K562 (cell line): ENCODE results near the gene CPSF4L. TPM values are rescaled to one million over a fixed set of nuclear protein-coding genes. Genes with fewer than 3 reads are reported as not detected.
A peak's percentile ranks its signal among the peaks of the same experiment; 100 is the strongest.

Experiments
- ATAC-seq: fragments of 200-7000 bp; cut with Tn5 transposase; 3 replicates; pipeline ENCODE4 v1.9.1; 2020; ENCODE audit warnings: moderate library complexity
- BruUV-seq: library from RNA; stranded (reverse); fragments of 400-500 nt; replicated peaks from 2 replicates; lab custom pipeline; 2021; lab: Mats Ljungman, UMichigan
- CTCF ChIA-PET: fragments of 300-600 bp; formaldehyde crosslinking; extraction: SDS; loops from one replicate; lab custom pipeline; 2021; ENCODE audit warnings: low intra/inter-chr PET ratio; lab: Yijun Ruan, JAX
- POLR2A ChIA-PET: fragments of 300-600, 350-650 bp; sonication (Branson Sonifier 250); formaldehyde crosslinking; extraction: SDS; loops from one replicate; lab custom pipeline; 2021; ENCODE audit warnings: antibody characterized with exemption, inconsistent platforms; lab: Yijun Ruan, JAX
- DNase-seq, 4 experiments: peaks; one replicate each; pipeline versions ENCODE4 v3.0.0 to v3.0.0-alpha.2; 2011 to 2018; ENCODE audit warnings: low spot score in 3 of 4, mixed read lengths in 3 of 4; ENCODE audit errors: extremely low read depth in 1 of 4
- FAIRE-seq: peaks from 2 replicates; lab custom pipeline; 2011; peaks lifted over from hg19 to GRCh38; lab: Jason Lieb, UNC
- H2AFZ ChIP-seq: 2 replicates; pipeline ENCODE4 v1.6.0; 2011; ENCODE audit warnings: low read depth, low read length, control low read depth, inconsistent platforms
- H3K27ac ChIP-seq: fragments of 200-600 bp; 3 replicates; pipeline ENCODE4 v1.8.0; 2011; ENCODE audit warnings: low read depth, mild to moderate bottlenecking, control low read depth, inconsistent platforms, low read length, moderate library complexity, mixed read lengths; ENCODE audit errors: extremely low read depth
- H3K27me3 ChIP-seq, 2 experiments: fragments of 300-600 bp in 1 of 2; 2 replicates in 1 of 2; 3 replicates in 1 of 2; pipeline versions ENCODE4 v1.6.0 to v1.8.0; 2011; ENCODE audit warnings: inconsistent platforms in 2 of 2, low read length in 2 of 2, mild to moderate bottlenecking in 1 of 2, mixed read lengths in 1 of 2, moderate library complexity in 1 of 2; ENCODE audit not compliant: control insufficient read depth in 2 of 2, insufficient read depth in 2 of 2
- H3K36me3 ChIP-seq: fragments of 300-600 bp; 3 replicates; pipeline ENCODE4 v1.8.0; 2011; ENCODE audit warnings: mild to moderate bottlenecking, low read length, inconsistent platforms; ENCODE audit not compliant: control insufficient read depth, insufficient read depth
- H3K4me1 ChIP-seq, 2 experiments: fragments of 200-600 bp in 1 of 2; replicated peaks in 1 of 2; 2 replicates in 1 of 2; 3 replicates in 1 of 2; pipeline versions ENCODE4 v1.5.1 to v1.8.0; 2011; ENCODE audit warnings: inconsistent platforms in 2 of 2, low read length in 2 of 2, mild to moderate bottlenecking in 1 of 2, mixed read lengths in 1 of 2, moderate library complexity in 1 of 2; ENCODE audit not compliant: control insufficient read depth in 2 of 2, insufficient read depth in 2 of 2
- H3K4me2 ChIP-seq: 2 replicates; pipeline ENCODE4 v1.6.1; 2011; ENCODE audit warnings: low read length, control low read depth, inconsistent platforms, mixed read lengths; ENCODE audit not compliant: insufficient read depth
- H3K4me3 ChIP-seq: fragments of 200-600 bp; sonication (generic), shearing (Covaris generic); 2 replicates; pipeline ENCODE4 v1.5.1; 2016; ENCODE audit warnings: control low read depth, inconsistent platforms
- H3K79me2 ChIP-seq: fragments of 200-600 bp; 3 replicates; pipeline ENCODE4 v1.8.0; 2011; ENCODE audit warnings: low read length, inconsistent platforms; ENCODE audit not compliant: control insufficient read depth, insufficient read depth
- H3K9ac ChIP-seq, 2 experiments: 2 replicates each; pipeline versions ENCODE4 v1.6.0 to v1.6.1; 2011; ENCODE audit warnings: low read depth in 2 of 2, low read length in 2 of 2, control low read depth in 1 of 2, inconsistent platforms in 1 of 2, mild to moderate bottlenecking in 1 of 2, mixed read lengths in 1 of 2; ENCODE audit not compliant: insufficient read depth in 1 of 2
- H3K9me1 ChIP-seq: one replicate; pipeline ENCODE4 v1.6.0; 2011; ENCODE audit warnings: inconsistent platforms, mild to moderate bottlenecking, low read length, moderate library complexity; ENCODE audit not compliant: control insufficient read depth, insufficient read depth
- H3K9me3 ChIP-seq: replicated peaks from 2 replicates; pipeline ENCODE4 v1.5.1; 2011; ENCODE audit warnings: low read depth, low read length, inconsistent platforms; ENCODE audit not compliant: control insufficient read depth, insufficient read depth
- H4K20me1 ChIP-seq: replicated peaks from 2 replicates; pipeline ENCODE4 v1.6.1; 2011; ENCODE audit warnings: low read length, inconsistent platforms, mixed read lengths; ENCODE audit not compliant: control insufficient read depth, insufficient read depth
- CBFA2T2 ChIP-seq: fragments of 450-650 bp; conservative IDR thresholded peaks from 2 replicates; pipeline ENCODE4 v1.6.1; 2017; ENCODE audit warnings: mild to moderate bottlenecking
- CBFA2T3 ChIP-seq: fragments of 450-650 bp; IDR thresholded peaks from 2 replicates; pipeline ENCODE4 v1.6.1; 2017
- FOXP1 ChIP-seq: sonication (generic); formaldehyde crosslinking; IDR thresholded peaks from 2 replicates; pipeline ENCODE4 v1.8.0; 2022; ENCODE audit warnings: mild to moderate bottlenecking, missing genetic modification reagents
- HEY1 ChIP-seq: fragments of 250-450 bp; sonication (Bioruptor Pico); IDR thresholded peaks from 2 replicates; pipeline ENCODE4 v1.5.0; 2020; ENCODE audit warnings: mild to moderate bottlenecking, moderate library complexity, borderline replicate concordance
- ILF3 ChIP-seq: fragments of 450-650 bp; IDR thresholded peaks from 2 replicates; pipeline ENCODE4 v1.6.1; 2018; ENCODE audit warnings: antibody characterized with exemption, mild to moderate bottlenecking, moderate library complexity, borderline replicate concordance
- KLF16 ChIP-seq: IDR thresholded peaks from 2 replicates; pipeline ENCODE4 v1.6.1; 2016; ENCODE audit warnings: antibody characterized with exemption
- MIER1 ChIP-seq: fragments of 450-650 bp; IDR thresholded peaks from 2 replicates; pipeline ENCODE4 v1.6.1; 2016; ENCODE audit warnings: antibody characterized with exemption, mild to moderate bottlenecking, low read depth
- NONO ChIP-seq, 2 experiments: fragments of 200-400 bp in 1 of 2; fragments of 450-650 bp in 1 of 2; formaldehyde crosslinking in 1 of 2; IDR thresholded peaks; 2 replicates each; pipeline ENCODE4 v1.6.1; 2017; ENCODE audit warnings: low read depth in 2 of 2, mild to moderate bottlenecking in 2 of 2, moderate library complexity in 2 of 2, low read length in 1 of 2
- PCBP2 ChIP-seq: fragments of 200-400 bp; formaldehyde crosslinking; IDR thresholded peaks from 2 replicates; pipeline ENCODE4 v1.6.1; 2018; ENCODE audit warnings: low read length, low read depth, mild to moderate bottlenecking, moderate library complexity; ENCODE audit not compliant: poor library complexity, severe bottlenecking
- PURB ChIP-seq: sonication (generic); formaldehyde crosslinking; IDR thresholded peaks from 2 replicates; pipeline ENCODE4 v1.9.0; 2021; ENCODE audit warnings: low read depth, mild to moderate bottlenecking, missing genetic modification reagents
- SIN3B ChIP-seq: fragments of 450-650 bp; IDR thresholded peaks from 2 replicates; pipeline ENCODE4 v1.6.1; 2017; ENCODE audit warnings: low read depth, mild to moderate bottlenecking, moderate library complexity
- SIX5 ChIP-seq, 2 experiments: IDR thresholded peaks; 2 replicates each; pipeline ENCODE4 v1.6.1; 2011; ENCODE audit warnings: low read length in 2 of 2, borderline replicate concordance in 1 of 2, low read depth in 1 of 2, mild to moderate bottlenecking in 1 of 2, moderate library complexity in 1 of 2; ENCODE audit not compliant: insufficient read depth in 1 of 2
- SMARCA5 ChIP-seq: fragments of 450-650 bp; IDR thresholded peaks from 2 replicates; pipeline ENCODE4 v1.6.1; 2016
- SRSF9 ChIP-seq: fragments of 200-400 bp; formaldehyde crosslinking; IDR thresholded peaks from 2 replicates; pipeline ENCODE4 v1.6.1; 2017; ENCODE audit warnings: low read depth, low read length, borderline replicate concordance
- TARDBP ChIP-seq: fragments of 450-650 bp; IDR thresholded peaks from 2 replicates; pipeline ENCODE4 v1.6.1; 2016
- XRCC4 ChIP-seq: IDR thresholded peaks from one replicate; pipeline ENCODE4 v1.6.1; 2011; ENCODE audit not compliant: insufficient read depth, insufficient read length; ENCODE audit errors: extremely low read depth
- ZFX ChIP-seq: sonication (generic); formaldehyde crosslinking; IDR thresholded peaks from 2 replicates; pipeline ENCODE4 v1.8.0; 2022; ENCODE audit warnings: mild to moderate bottlenecking, missing genetic modification reagents, moderate library complexity
- WGBS: fragments of 100-300 bp; shearing (Covaris generic); methylation state at CpG from one replicate; pipeline ENCODE4 v1.1.6; 2016; ENCODE audit warnings: low coverage, mixed read lengths; ENCODE audit not compliant: insufficient coverage; ENCODE audit errors: missing lambda C conversion rate; 5-methylcytosine and 5-hydroxymethylcytosine counted together
- in situ Hi-C: fragments of 300-500 bp; cut with MboI; formaldehyde crosslinking; loops from 4 replicates; pipeline ENCODE4 v1.15.0; 2018; ENCODE audit warnings: inconsistent platforms, mixed read lengths
- intact Hi-C: fragments of 100-400 bp; cut with micrococcal nuclease; formaldehyde crosslinking; loops from 2 replicates; pipeline ENCODE4 v1.14.2; 2022
- polyA plus RNA-seq, 8 experiments: library from polyadenylated mRNA; depleted of rRNA in 4 of 8; stranded (reverse) in 5 of 8; unstranded in 3 of 8; fragments of >200 nt; fragmentation: Nextera tagmentation in 2 of 8; fragmentation: Illumina TruSeq in 1 of 8; extraction: Ambion mirVana in 2 of 8; extraction: Trizol in 1 of 8; gene quantifications; 2 replicates each; pipeline versions ENCODE4 v1.2.1 to v1.2.3, GENCODE V29; 2011 to 2014; ENCODE audit warnings: inconsistent platforms in 1 of 8, missing spikeins in 1 of 8
- total RNA-seq, 7 experiments: library from RNA; depleted of rRNA in 6 of 7; stranded (reverse); fragments of >200 nt in 6 of 7; fragmentation: Illumina TruSeq in 2 of 7; extraction: Trizol in 2 of 7; gene quantifications; 2 replicates each; pipeline versions ENCODE4 v1.2.1 to v1.2.3, GENCODE V29; 2011 to 2021; ENCODE audit warnings: low replicate concordance in 1 of 7
- TF ChIP-seq, protein P1 (sequence below): fragments of 450-650 bp; IDR thresholded peaks from 2 replicates; pipeline ENCODE4 v1.6.1; 2016; ENCODE audit warnings: mild to moderate bottlenecking
- TF ChIP-seq, protein P2 (sequence below): sonication (generic); IDR thresholded peaks from 2 replicates; pipeline ENCODE4 v1.6.1; 2016

Gene CPSF4L
- total and polyA plus RNA-seq, 9 of the 15 experiments (the other 6 are each of a cell fraction or from before 2014, with no cell fraction given) = not detected

DNA sequence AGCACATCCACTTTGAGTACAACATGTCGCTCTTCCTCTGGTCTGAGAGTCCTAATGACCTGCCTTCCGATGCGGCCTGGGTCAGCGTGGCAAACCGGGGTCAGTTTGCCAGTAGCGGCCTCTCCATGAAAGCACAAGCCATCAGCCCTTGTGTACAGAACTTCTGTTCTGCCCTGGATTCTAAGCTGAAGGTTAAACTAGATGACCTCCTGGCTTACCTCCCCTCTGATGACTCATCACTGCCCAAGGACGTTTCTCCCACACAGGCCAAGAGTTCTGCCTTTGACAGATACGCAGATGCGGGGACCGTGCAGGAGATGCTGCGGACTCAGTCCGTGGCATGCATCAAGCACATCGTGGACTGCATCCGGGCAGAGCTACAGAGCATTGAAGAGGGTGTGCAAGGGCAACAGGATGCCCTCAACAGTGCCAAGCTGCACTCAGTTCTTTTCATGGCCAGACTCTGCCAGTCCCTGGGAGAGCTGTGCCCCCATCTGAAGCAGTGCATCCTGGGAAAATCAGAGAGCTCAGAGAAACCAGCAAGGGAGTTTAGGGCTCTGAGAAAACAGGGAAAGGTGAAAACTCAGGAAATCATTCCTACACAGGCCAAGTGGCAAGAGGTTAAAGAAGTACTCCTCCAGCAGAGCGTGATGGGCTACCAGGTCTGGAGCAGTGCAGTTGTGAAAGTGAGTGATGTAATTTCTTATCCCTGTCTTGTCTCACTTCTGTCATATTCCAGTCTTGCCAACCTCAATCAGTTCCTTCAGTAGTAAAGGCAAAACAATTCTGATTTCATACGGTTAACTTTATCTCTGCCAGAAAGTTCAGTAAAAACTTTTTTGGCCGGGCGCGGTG lies 60.2 kb downstream of the CPSF4L start (continued):
- TF ChIP-seq CBFA2T3 = peak; percentile 73

DNA sequence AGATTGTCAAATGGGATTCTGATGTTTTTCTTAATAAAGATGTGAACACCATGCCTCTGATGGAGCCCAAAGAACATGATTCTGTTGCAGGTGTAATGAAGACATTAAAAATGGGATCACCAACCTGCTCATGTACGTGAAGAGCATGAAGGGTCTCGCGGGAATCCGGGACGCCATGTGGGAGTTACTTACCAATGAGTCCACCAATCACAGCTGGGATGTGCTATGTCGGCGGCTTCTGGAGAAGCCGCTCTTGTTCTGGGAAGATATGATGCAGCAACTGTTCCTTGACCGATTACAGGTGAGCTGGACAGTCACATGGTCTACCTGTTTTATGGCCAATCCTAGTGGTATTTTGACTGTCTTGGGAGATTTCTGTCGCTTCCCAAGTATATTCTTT lies 61.2 kb downstream of the CPSF4L start:
- H3K4me3 ChIP-seq = no peak overlapping the region
- CTCF ChIA-PET = no interaction called here
- no peak for TF ChIP-seq HEY1 (CRISPR knock-in tag)
- no peak for TF ChIP-seq SRSF9
- TF ChIP-seq XRCC4 = no peak
- no peak for TF ChIP-seq CBFA2T2
- TF ChIP-seq PURB (CRISPR knock-in tag) = no peak
- no peak for TF ChIP-seq SIN3B
- TF ChIP-seq KLF16 = no peak
- no peak for TF ChIP-seq MIER1
- TF ChIP-seq SMARCA5 = no peak
- TF ChIP-seq FOXP1 = no peak
- no peak for TF ChIP-seq PCBP2
- TF ChIP-seq, protein P1, sequence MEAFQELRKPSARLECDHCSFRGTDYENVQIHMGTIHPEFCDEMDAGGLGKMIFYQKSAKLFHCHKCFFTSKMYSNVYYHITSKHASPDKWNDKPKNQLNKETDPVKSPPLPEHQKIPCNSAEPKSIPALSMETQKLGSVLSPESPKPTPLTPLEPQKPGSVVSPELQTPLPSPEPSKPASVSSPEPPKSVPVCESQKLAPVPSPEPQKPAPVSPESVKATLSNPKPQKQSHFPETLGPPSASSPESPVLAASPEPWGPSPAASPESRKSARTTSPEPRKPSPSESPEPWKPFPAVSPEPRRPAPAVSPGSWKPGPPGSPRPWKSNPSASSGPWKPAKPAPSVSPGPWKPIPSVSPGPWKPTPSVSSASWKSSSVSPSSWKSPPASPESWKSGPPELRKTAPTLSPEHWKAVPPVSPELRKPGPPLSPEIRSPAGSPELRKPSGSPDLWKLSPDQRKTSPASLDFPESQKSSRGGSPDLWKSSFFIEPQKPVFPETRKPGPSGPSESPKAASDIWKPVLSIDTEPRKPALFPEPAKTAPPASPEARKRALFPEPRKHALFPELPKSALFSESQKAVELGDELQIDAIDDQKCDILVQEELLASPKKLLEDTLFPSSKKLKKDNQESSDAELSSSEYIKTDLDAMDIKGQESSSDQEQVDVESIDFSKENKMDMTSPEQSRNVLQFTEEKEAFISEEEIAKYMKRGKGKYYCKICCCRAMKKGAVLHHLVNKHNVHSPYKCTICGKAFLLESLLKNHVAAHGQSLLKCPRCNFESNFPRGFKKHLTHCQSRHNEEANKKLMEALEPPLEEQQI = no peak
- TF ChIP-seq SIX5 (IDR thresholded peaks at IDR 0.05; ENCODE audit: borderline replicate concordance in 1 of 2, insufficient read depth in 1 of 2, low read depth in 1 of 2, low read length in 2 of 2) = no peak
- TF ChIP-seq, protein P2, sequence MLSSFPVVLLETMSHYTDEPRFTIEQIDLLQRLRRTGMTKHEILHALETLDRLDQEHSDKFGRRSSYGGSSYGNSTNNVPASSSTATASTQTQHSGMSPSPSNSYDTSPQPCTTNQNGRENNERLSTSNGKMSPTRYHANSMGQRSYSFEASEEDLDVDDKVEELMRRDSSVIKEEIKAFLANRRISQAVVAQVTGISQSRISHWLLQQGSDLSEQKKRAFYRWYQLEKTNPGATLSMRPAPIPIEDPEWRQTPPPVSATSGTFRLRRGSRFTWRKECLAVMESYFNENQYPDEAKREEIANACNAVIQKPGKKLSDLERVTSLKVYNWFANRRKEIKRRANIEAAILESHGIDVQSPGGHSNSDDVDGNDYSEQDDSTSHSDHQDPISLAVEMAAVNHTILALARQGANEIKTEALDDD = no peak
- no peak for TF ChIP-seq TARDBP
- TF ChIP-seq ILF3 = no peak
- TF ChIP-seq NONO (IDR thresholded peaks at IDR 0.05; ENCODE audit: low read depth in 2 of 2, low read length in 1 of 2) = no peak
- no peak for TF ChIP-seq ZFX (CRISPR knock-in tag)
- TF ChIP-seq, all 486 proteins: peak for 0
- peaks cover 8% of the 10 kb centered on the region for H3K9me1 ChIP-seq
- peaks cover 96% of the 10 kb centered on the region for H3K36me3 ChIP-seq
- H3K27ac ChIP-seq = no peak overlapping the region
- FAIRE-seq (no peak), DNase-seq (no peak), ATAC-seq (no peak)
- H3K4me1 ChIP-seq = peaks cover 3 to 8% of the 10 kb centered on the region in 2 experiments; a peak in 3 of 5 replicates
- no peaks in the 10 kb centered on the region for H3K27me3 ChIP-seq
- H3K9ac ChIP-seq = no peak overlapping the region
- WGBS = 92% methylated on average over 10 of the region's 10 CpGs
- intact Hi-C loops (no loop called here), in situ Hi-C loops (no loop called here)
- no peaks in the 10 kb centered on the region; the same call in 1 of the 2 replicates for H3K9me3 ChIP-seq
- H4K20me1 ChIP-seq = peaks cover 20% of the 10 kb centered on the region
- H3K4me2 ChIP-seq = no peak overlapping the region
- BruUV-seq = no TSS peak
- no peak overlapping the region for H2AFZ ChIP-seq
- no peaks in the 10 kb centered on the region for H3K79me2 ChIP-seq
- POLR2A ChIA-PET = interaction anchor here (0.8 kb wide), 1 partner anchor 27 kb away, joined by 6 read pairs; no protein-coding TSS in a partner anchor
